Measurements from ENCODE around the gene SAMD9L.

Gene SAMD9L

DNA sequence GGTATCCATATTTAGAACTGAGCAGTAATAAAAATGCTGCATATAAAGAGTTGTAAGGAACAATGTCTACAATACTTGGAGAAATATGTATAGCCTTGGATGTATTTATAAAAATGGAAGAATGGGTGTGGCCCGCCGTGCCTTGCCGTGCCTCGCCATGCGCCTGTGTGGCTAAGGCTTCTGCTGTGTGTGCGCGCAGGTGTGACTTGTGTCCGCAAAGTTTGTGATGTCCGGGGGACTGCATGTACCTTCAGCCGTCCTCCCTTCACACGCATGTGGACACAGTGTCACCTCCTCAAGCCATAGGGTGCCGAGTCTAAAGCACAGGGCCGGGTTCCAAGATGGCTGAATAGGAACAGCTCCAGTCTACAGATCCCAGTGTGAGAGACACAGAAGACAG, 40.2 kb downstream of the SAMD9L start:
- TF ChIP-seq BHLHE40 (IDR thresholded peaks at IDR 0.05; ENCODE audit: borderline replicate concordance), result no peak
- no peak for TF ChIP-seq SP1 (IDR thresholded peaks at IDR 0.05)
- no peak for TF ChIP-seq ELF4 (IDR thresholded peaks at IDR 0.05)
- no peak for TF ChIP-seq PKNOX1 (IDR thresholded peaks at IDR 0.05)
- TF ChIP-seq ZNF384 (IDR thresholded peaks at IDR 0.05), result no peak
- no peak for TF ChIP-seq ARNT (IDR thresholded peaks at IDR 0.05)
- TF ChIP-seq SUZ12 (IDR thresholded peaks at IDR 0.05), result no peak
- TF ChIP-seq CTBP1 (IDR thresholded peaks at IDR 0.05; ENCODE audit: borderline replicate concordance), result no peak
- TF ChIP-seq FOXK2 (IDR thresholded peaks at IDR 0.05), result no peak
- TF ChIP-seq NFRKB (IDR thresholded peaks at IDR 0.05), result no peak
- no peak for TF ChIP-seq TARDBP (IDR thresholded peaks at IDR 0.05)
- no peak for TF ChIP-seq FOXA1 (IDR thresholded peaks at IDR 0.05)
- TF ChIP-seq LEF1 (IDR thresholded peaks at IDR 0.05; ENCODE audit: borderline replicate concordance), result no peak
- ChIA-PET CTCF (no interaction called here), POLR2A (no interaction called here)

DNA sequence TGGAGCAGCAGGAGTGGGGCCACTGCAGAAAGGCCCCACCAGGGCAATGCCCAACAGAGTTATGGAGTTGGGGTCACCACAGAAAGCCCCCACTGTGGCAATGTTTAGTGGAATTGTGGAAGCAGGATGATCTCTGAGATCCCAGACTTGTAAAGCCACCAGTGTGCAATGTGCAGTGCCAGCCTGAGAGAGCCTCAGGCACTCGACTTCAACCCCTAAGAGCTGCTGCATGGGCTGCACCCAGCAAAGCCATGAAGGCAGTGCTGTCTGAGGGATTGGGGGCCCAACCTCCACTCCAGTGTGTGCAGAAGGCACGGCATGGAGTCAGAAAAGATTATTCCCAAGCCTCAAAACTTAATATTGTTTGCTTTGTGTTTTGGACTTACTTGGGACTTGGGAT, 50.8 kb downstream of the SAMD9L start:
- ChIA-PET POLR2A (no interaction called here), CTCF (no interaction called here)
- no peak for TF ChIP-seq SUZ12 (IDR thresholded peaks at IDR 0.05)
- TF ChIP-seq CTBP1 (IDR thresholded peaks at IDR 0.05; ENCODE audit: borderline replicate concordance), result no peak
- TF ChIP-seq ARNT (IDR thresholded peaks at IDR 0.05), result no peak
- no peak for TF ChIP-seq ZNF384 (IDR thresholded peaks at IDR 0.05)
- TF ChIP-seq TARDBP (IDR thresholded peaks at IDR 0.05), result no peak
- no peak for TF ChIP-seq HDGF (IDR thresholded peaks at IDR 0.05; ENCODE audit: borderline replicate concordance)
- TF ChIP-seq FOXM1 (IDR thresholded peaks at IDR 0.05; ENCODE audit: borderline replicate concordance), result no peak
- no peak for TF ChIP-seq FOXA1 (IDR thresholded peaks at IDR 0.05)
- TF ChIP-seq ELF4 (IDR thresholded peaks at IDR 0.05), result no peak
- no peak for TF ChIP-seq BHLHE40 (IDR thresholded peaks at IDR 0.05; ENCODE audit: borderline replicate concordance)
- no peak for DNase-seq (ENCODE audit: extremely low spot score)

More for the DNA sequence above, 40.2 kb downstream of the SAMD9L start:
- DNase-seq (ENCODE audit: extremely low spot score), result no peak

DNA sequence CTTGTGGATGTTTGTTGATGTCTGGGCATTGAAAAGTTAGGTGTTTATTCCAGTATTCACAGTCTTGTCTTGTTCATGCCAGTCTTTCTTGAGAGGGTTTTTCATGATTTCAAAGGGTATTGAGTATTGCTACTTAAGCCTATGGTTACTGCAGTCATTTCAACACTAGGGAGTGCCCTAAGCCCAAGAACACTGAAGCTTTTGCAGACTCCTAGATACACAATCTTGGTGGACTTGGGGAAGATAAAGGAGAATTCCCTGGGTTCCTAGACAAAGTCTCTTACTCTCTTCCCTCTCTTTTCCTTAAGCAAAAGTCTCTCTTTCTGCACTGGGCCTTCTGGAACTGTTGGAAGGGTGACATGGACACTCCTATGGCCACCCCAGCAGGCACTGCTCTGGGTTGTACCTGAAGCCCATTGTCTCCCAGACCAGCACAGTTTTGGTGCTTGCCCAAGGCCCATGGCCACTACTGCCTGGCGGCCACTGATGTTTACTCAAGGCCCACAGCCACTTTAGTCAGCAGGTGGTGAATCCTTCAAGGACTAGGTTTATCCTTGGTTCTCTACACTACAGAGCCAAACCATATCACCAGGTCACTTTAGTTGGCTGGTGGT, 55.3 kb downstream of the SAMD9L start:
- POLR2A ChIA-PET, result no interaction called here
- CTCF ChIA-PET, result no interaction called here
- TF ChIP-seq ELF4 (IDR thresholded peaks at IDR 0.05), result no peak
- TF ChIP-seq FOXM1 (IDR thresholded peaks at IDR 0.05; ENCODE audit: borderline replicate concordance), result no peak
- TF ChIP-seq NFRKB (IDR thresholded peaks at IDR 0.05), result no peak
- TF ChIP-seq FOXK2 (IDR thresholded peaks at IDR 0.05), result no peak
- no peak for TF ChIP-seq TARDBP (IDR thresholded peaks at IDR 0.05)
- TF ChIP-seq FOXA1 (IDR thresholded peaks at IDR 0.05), result no peak
- no peak for TF ChIP-seq ARNT (IDR thresholded peaks at IDR 0.05)
- TF ChIP-seq PKNOX1 (IDR thresholded peaks at IDR 0.05), result no peak
- no peak for TF ChIP-seq CTBP1 (IDR thresholded peaks at IDR 0.05; ENCODE audit: borderline replicate concordance)
- no peak for TF ChIP-seq SP1 (IDR thresholded peaks at IDR 0.05)
- no peak for TF ChIP-seq SUZ12 (IDR thresholded peaks at IDR 0.05)
- TF ChIP-seq BHLHE40 (IDR thresholded peaks at IDR 0.05; ENCODE audit: borderline replicate concordance), result no peak
- TF ChIP-seq LEF1 (IDR thresholded peaks at IDR 0.05; ENCODE audit: borderline replicate concordance), result no peak
- no peak for TF ChIP-seq ZNF384 (IDR thresholded peaks at IDR 0.05)
- no peak for TF ChIP-seq L3MBTL2 (conservative IDR thresholded peaks at IDR 0.05)
- no peak for TF ChIP-seq HDGF (IDR thresholded peaks at IDR 0.05; ENCODE audit: borderline replicate concordance)
- peak; percentile 7 for DNase-seq (ENCODE audit: extremely low spot score)

Measured in HEK293T (cell line).